ENCODE results near the gene LAMTOR2. TPM values are rescaled to one million over a fixed set of nuclear protein-coding genes. Genes with fewer than 3 reads are reported as not detected.

LAMTOR2 gene
- total and polyA plus RNA-seq, 2 experiments from 2014 or later, result 67.3 to 108 TPM

DNA sequence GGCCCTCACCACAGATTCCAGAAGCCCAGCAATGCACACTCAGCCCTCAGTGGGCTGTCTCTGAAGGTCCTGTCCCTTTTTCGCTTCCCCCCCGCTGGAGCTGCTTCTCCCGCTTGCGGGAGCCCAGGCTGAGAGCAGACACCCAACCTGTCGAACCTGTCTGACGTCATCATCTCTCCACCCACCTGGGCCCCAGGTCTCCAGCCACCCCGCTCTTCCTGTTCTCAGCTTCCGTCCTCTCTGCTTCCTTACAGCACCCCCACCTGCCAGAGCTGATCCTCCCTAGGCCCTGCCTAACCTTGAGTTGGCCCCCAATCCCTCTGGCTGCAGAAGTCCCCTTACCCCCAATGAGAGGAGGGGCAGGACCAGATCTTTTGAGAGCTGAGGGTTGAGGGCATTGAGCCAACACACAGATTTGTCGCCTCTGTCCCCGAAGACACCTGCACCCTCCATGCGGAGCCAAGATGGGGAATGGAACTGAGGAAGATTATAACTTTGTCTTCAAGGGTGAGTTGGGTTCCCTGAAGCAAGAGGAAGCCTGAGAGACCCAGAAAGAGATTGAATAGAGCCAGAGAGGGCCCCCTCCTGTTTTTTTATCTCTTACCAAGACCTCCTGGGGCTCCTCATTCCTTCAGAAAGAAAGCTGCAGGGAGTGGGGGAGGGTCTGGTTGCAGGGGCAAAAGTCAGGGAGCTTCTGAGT is 6.5 kb downstream of the LAMTOR2 start, which contains the start of gene RAB25 (continued):
- peak in 1 of 2 experiments; percentile 29; a peak in 1 of 4 replicates for TF ChIP-seq CTCF (conservative IDR thresholded peaks at IDR 0.05; ENCODE audit: low read depth in 2 of 2)
- TF ChIP-seq, protein P1, sequence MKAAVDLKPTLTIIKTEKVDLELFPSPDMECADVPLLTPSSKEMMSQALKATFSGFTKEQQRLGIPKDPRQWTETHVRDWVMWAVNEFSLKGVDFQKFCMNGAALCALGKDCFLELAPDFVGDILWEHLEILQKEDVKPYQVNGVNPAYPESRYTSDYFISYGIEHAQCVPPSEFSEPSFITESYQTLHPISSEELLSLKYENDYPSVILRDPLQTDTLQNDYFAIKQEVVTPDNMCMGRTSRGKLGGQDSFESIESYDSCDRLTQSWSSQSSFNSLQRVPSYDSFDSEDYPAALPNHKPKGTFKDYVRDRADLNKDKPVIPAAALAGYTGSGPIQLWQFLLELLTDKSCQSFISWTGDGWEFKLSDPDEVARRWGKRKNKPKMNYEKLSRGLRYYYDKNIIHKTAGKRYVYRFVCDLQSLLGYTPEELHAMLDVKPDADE (IDR thresholded peaks at IDR 0.05), result peak; percentile 39; the same call in 1 of the 2 replicates
- no peak for TF ChIP-seq STAT1 (IDR thresholded peaks at IDR 0.05; ENCODE audit: unreplicated experiment)
- no peak for TF ChIP-seq JUNB (IDR thresholded peaks at IDR 0.05; ENCODE audit: unreplicated experiment)
- TF ChIP-seq POLR2AphosphoS5 (IDR thresholded peaks at IDR 0.05; ENCODE audit: low read depth), result peak; percentile 68

DNA sequence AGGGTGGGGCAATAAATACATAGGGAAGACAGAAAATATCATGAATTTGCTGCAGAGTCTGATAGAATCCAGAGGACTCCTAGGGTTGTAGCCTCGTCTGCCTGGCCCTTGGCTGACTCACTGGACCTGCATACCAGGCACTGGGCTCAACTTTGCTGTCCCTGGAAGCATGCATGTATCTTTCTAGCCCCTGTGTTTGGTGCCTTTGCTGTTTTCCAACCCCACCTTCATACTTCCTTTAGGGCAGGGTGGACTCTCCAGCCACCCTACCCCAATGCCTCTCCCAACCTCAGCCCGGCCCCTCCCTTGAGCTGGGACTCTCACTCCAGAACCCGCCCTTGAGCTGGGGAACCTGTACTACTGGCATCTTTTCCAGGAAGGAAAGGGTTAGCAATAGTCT is 7.6 kb downstream of the LAMTOR2 start:
- peak overlapping the region; percentile 59 for H3K4me3 ChIP-seq
- H3K9me2 ChIP-seq (ENCODE audit: insufficient read depth), result no peaks in the 10 kb centered on the region
- no peak overlapping the region for H3K27ac ChIP-seq (ENCODE audit: low read depth)
- no peaks in the 10 kb centered on the region for H3K36me3 ChIP-seq (ENCODE audit: insufficient read depth)
- no peak overlapping the region for H2AFZ ChIP-seq
- H3K79me2 ChIP-seq (replicated peaks; ENCODE audit: insufficient read depth), result 0 out of 2 replicates have a peak, but pooled peaks cover 4% of the 10 kb centered on the region
- ATAC-seq, result no peak
- peaks cover 28% of the 10 kb centered on the region; the same call in 1 of the 2 replicates for H3F3A ChIP-seq (replicated peaks; ENCODE audit: low read depth)
- no peak for DNase-seq (ENCODE audit: low spot score)
- Mint-ChIP-seq H3K27ac (no peak overlapping the region), H3K4me3 (peak overlapping the region; percentile 88), H3K9me3 (no peaks in the 10 kb centered on the region), H3K27me3 (ENCODE audit: insufficient read depth, low read depth, poor library complexity) (peaks cover 14% of the 10 kb centered on the region), H3K4me1 (peaks cover 46% of the 10 kb centered on the region), H3K36me3 (ENCODE audit: low read depth) (peaks cover 22% of the 10 kb centered on the region)
- peaks cover 11% of the 10 kb centered on the region for H4K20me1 ChIP-seq (replicated peaks; ENCODE audit: insufficient read depth)
- H3K4me1 ChIP-seq (ENCODE audit: insufficient read depth), result peaks cover 20% of the 10 kb centered on the region
- H3K27me3 ChIP-seq (ENCODE audit: insufficient read depth), result peaks cover 7% of the 10 kb centered on the region; the same call in 1 of the 2 replicates
- peak overlapping the region; percentile 85 for H3K4me2 ChIP-seq
- TF ChIP-seq CTCF (conservative IDR thresholded peaks at IDR 0.05; ENCODE audit: low read depth in 2 of 2) (no peak), STAT1 (IDR thresholded peaks at IDR 0.05; ENCODE audit: unreplicated experiment) (no peak), CREB1 (CRISPR knock-in tag; IDR thresholded peaks at IDR 0.05; ENCODE audit: low read depth) (no peak), EZH2 (IDR thresholded peaks at IDR 0.05; ENCODE audit: low read depth, unreplicated experiment) (no peak), JUNB (IDR thresholded peaks at IDR 0.05; ENCODE audit: unreplicated experiment) (no peak)
- TF ChIP-seq, protein P1 (IDR thresholded peaks at IDR 0.05), result no peak
- TF ChIP-seq, protein P2, sequence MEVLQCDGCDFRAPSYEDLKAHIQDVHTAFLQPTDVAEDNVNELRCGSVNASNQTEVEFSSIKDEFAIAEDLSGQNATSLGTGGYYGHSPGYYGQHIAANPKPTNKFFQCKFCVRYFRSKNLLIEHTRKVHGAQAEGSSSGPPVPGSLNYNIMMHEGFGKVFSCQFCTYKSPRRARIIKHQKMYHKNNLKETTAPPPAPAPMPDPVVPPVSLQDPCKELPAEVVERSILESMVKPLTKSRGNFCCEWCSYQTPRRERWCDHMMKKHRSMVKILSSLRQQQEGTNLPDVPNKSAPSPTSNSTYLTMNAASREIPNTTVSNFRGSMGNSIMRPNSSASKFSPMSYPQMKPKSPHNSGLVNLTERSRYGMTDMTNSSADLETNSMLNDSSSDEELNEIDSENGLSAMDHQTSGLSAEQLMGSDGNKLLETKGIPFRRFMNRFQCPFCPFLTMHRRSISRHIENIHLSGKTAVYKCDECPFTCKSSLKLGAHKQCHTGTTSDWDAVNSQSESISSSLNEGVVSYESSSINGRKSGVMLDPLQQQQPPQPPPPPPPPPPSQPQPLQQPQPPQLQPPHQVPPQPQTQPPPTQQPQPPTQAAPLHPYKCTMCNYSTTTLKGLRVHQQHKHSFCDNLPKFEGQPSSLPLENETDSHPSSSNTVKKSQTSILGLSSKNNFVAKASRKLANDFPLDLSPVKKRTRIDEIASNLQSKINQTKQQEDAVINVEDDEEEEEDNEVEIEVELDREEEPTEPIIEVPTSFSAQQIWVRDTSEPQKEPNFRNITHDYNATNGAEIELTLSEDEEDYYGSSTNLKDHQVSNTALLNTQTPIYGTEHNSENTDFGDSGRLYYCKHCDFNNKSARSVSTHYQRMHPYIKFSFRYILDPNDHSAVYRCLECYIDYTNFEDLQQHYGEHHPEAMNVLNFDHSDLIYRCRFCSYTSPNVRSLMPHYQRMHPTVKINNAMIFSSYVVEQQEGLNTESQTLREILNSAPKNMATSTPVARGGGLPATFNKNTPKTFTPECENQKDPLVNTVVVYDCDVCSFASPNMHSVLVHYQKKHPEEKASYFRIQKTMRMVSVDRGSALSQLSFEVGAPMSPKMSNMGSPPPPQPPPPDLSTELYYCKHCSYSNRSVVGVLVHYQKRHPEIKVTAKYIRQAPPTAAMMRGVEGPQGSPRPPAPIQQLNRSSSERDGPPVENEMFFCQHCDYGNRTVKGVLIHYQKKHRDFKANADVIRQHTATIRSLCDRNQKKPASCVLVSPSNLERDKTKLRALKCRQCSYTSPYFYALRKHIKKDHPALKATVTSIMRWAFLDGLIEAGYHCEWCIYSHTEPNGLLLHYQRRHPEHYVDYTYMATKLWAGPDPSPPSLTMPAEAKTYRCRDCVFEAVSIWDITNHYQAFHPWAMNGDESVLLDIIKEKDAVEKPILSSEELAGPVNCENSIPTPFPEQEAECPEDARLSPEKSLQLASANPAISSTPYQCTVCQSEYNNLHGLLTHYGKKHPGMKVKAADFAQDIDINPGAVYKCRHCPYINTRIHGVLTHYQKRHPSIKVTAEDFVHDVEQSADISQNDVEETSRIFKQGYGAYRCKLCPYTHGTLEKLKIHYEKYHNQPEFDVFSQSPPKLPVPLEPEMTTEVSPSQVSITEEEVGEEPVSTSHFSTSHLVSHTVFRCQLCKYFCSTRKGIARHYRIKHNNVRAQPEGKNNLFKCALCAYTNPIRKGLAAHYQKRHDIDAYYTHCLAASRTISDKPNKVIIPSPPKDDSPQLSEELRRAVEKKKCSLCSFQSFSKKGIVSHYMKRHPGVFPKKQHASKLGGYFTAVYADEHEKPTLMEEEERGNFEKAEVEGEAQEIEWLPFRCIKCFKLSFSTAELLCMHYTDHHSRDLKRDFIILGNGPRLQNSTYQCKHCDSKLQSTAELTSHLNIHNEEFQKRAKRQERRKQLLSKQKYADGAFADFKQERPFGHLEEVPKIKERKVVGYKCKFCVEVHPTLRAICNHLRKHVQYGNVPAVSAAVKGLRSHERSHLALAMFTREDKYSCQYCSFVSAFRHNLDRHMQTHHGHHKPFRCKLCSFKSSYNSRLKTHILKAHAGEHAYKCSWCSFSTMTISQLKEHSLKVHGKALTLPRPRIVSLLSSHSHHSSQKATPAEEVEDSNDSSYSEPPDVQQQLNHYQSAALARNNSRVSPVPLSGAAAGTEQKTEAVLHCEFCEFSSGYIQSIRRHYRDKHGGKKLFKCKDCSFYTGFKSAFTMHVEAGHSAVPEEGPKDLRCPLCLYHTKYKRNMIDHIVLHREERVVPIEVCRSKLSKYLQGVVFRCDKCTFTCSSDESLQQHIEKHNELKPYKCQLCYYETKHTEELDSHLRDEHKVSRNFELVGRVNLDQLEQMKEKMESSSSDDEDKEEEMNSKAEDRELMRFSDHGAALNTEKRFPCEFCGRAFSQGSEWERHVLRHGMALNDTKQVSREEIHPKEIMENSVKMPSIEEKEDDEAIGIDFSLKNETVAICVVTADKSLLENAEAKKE (CRISPR knock-in tag; IDR thresholded peaks at IDR 0.05), result no peak
